Ascending aorta (tissue), 2 donors: ENCODE measurements around the gene ATG101. TPM values are rescaled to one million over a fixed set of nuclear protein-coding genes. Genes with fewer than 3 reads are reported as not detected.

Experiments used
- DNase-seq, 2 donors: peaks; one replicate each; pipeline ENCODE4 v3.0.0-alpha.2; 2019; ENCODE audit warnings: low spot score in 2 of 2
- H3K27ac ChIP-seq, 2 donors: fragments of 200-600 bp; sonication (generic); one replicate each; pipeline ENCODE4 v1.5.1; 2016 to 2017; ENCODE audit warnings: mild to moderate bottlenecking in 1 of 2
- H3K27me3 ChIP-seq: fragments of 200-600 bp; sonication (generic); one replicate; pipeline ENCODE4 v1.5.1; 2017
- H3K36me3 ChIP-seq, 2 donors: fragments of 200-600 bp; sonication (generic); one replicate each; pipeline ENCODE4 v1.5.1; 2016
- H3K4me1 ChIP-seq, 2 donors: fragments of 200-600 bp; sonication (generic); one replicate each; pipeline ENCODE4 v1.5.1; 2016 to 2017; ENCODE audit warnings: mild to moderate bottlenecking in 1 of 2
- H3K4me3 ChIP-seq, 2 donors: fragments of 200-600 bp; sonication (generic); one replicate each; pipeline ENCODE4 v1.5.1; 2016 to 2017; ENCODE audit warnings: mild to moderate bottlenecking in 1 of 2
- H3K9me3 ChIP-seq, 2 donors: fragments of 200-600 bp; sonication (generic); one replicate each; pipeline ENCODE4 v1.5.1; 2016
- CTCF ChIP-seq, 3 experiments: fragments of 200-600 bp in 2 of 3; fragments of 450-650 bp in 1 of 3; sonication (generic) in 2 of 3; IDR thresholded peaks; one replicate each; pipeline ENCODE4 v1.5.1; 2016 to 2019; ENCODE audit warnings: antibody characterized with exemption in 3 of 3, mild to moderate bottlenecking in 1 of 3, moderate library complexity in 1 of 3
- intact Hi-C: fragments of 100-400 bp; cut with DNase I; formaldehyde crosslinking; loops from one replicate; pipeline ENCODE4 v1.15.1; 2023
- total RNA-seq: library from RNA; depleted of rRNA; stranded (reverse); fragments of >200 nt; gene quantifications from one replicate; pipeline ENCODE4 v1.1.0, GENCODE V29; 2016

ATG101 gene
- total RNA-seq, 1 donor from 2014 or later, result 39.8 TPM

- H3K27me3 ChIP-seq, result no peaks in the 10 kb centered on the region
- H3K9me3 ChIP-seq, result no peaks in the 10 kb centered on the region
- no peak for TF ChIP-seq CTCF (IDR thresholded peaks at IDR 0.05)
- H3K27ac ChIP-seq, result peak overlapping the region; percentile 96 to 98
- peak overlapping the region; percentile 78 to 79 for H3K4me3 ChIP-seq
- no peak for DNase-seq
- peaks cover 6 to 16% of the 10 kb centered on the region in 2 donors for H3K4me1 ChIP-seq
- peaks cover 44 to 56% of the 10 kb centered on the region in 2 donors for H3K36me3 ChIP-seq
- intact Hi-C loops, result no loop called here
These were observed 16.1 kb upstream of the ATG101 start for GRCh38 chr12:52053536-52054209.

GRCh38 chr12:52054231-52054832 lies 15.4 kb upstream of the ATG101 start:
- peaks cover 6 to 13% of the 10 kb centered on the region in 2 donors for H3K4me1 ChIP-seq
- intact Hi-C loops, result no loop called here
- H3K27ac ChIP-seq, result peak overlapping the region; percentile 96 to 98
- H3K9me3 ChIP-seq, result no peaks in the 10 kb centered on the region
- H3K4me3 ChIP-seq, result peak overlapping the region; percentile 11 to 79
- DNase-seq, result no peak
- TF ChIP-seq CTCF (IDR thresholded peaks at IDR 0.05), result no peak
- H3K36me3 ChIP-seq, result peaks cover 44 to 63% of the 10 kb centered on the region in 2 donors
- no peaks in the 10 kb centered on the region for H3K27me3 ChIP-seq

- Histone ChIP-seq H3K36me3 (peaks cover 44 to 67% of the 10 kb centered on the region in 2 donors), H3K4me1 (peaks cover 4 to 6% of the 10 kb centered on the region in 2 donors), H3K9me3 (no peaks in the 10 kb centered on the region), H3K27me3 (no peaks in the 10 kb centered on the region), H3K27ac (peak overlapping the region in 1 of 2 donors; percentile 98), H3K4me3 (peak overlapping the region in 1 of 2 donors; percentile 79)
- intact Hi-C loops, result no loop called here
- no peak for DNase-seq
- no peak for TF ChIP-seq CTCF (IDR thresholded peaks at IDR 0.05)
These were observed 14.7 kb upstream of the ATG101 start for GRCh38 chr12:52054833-52055730.

- peaks cover 44 to 67% of the 10 kb centered on the region in 2 donors for H3K36me3 ChIP-seq
- H3K9me3 ChIP-seq, result no peaks in the 10 kb centered on the region
- no peak for TF ChIP-seq CTCF (IDR thresholded peaks at IDR 0.05)
- peak overlapping the region in 1 of 2 donors; percentile 79 for H3K4me3 ChIP-seq
- no peak for DNase-seq
- peak overlapping the region in 1 of 2 donors; percentile 22 for H3K27ac ChIP-seq
- no peaks in the 10 kb centered on the region for H3K27me3 ChIP-seq
- H3K4me1 ChIP-seq, result no peaks in the 10 kb centered on the region
- intact Hi-C loops, result no loop called here
These were observed 13.8 kb upstream of the ATG101 start for GRCh38 chr12:52055731-52056711.
